WTC11 (cell line): ENCODE data around the gene THSD4. TPM values are rescaled to one million over a fixed set of nuclear protein-coding genes. Genes with fewer than 3 reads are reported as not detected.

Experiments
- ATAC-seq: fragments of 200-7000 bp; cut with Tn5 transposase; 2 replicates; pipeline ENCODE4 v1.10.0; 2021; ENCODE audit warnings: mild to moderate bottlenecking, moderate library complexity
- CTCF ChIA-PET: fragments of 300-600 bp; sonication (Branson Sonifier 250); formaldehyde crosslinking; loops from one replicate; lab custom pipeline; 2021; ENCODE audit warnings: antibody characterized with exemption; lab: Charles Lee
- POLR2A ChIA-PET: fragments of 350-600 bp; sonication (Branson Sonifier 250); formaldehyde crosslinking; loops from one replicate; lab custom pipeline; 2021; ENCODE audit warnings: antibody characterized with exemption; lab: Charles Lee
- DNase-seq: peaks from one replicate; pipeline ENCODE4 v3.0.0; 2021; ENCODE audit warnings: low spot score
- H3K27ac Mint-ChIP-seq: 2 replicates; pipeline ENCODE4 v1.8.0; 2021; ENCODE audit warnings: mixed read lengths
- H3K27me3 Mint-ChIP-seq: 2 replicates; pipeline ENCODE4 v1.8.0; 2021; ENCODE audit warnings: low read depth, mild to moderate bottlenecking, moderate library complexity, mixed read lengths
- H3K36me3 Mint-ChIP-seq: 2 replicates; pipeline ENCODE4 v1.8.0; 2021; ENCODE audit warnings: mixed read lengths
- H3K4me1 Mint-ChIP-seq: 2 replicates; pipeline ENCODE4 v1.8.0; 2022; ENCODE audit warnings: mixed read lengths
- H3K4me3 Mint-ChIP-seq: 2 replicates; pipeline ENCODE4 v1.8.0; 2021; ENCODE audit warnings: mild to moderate bottlenecking, moderate library complexity, mixed read lengths
- H3K9me3 Mint-ChIP-seq: 2 replicates; pipeline ENCODE4 v1.8.0; 2021; ENCODE audit warnings: mixed read lengths
- AFF4 ChIP-seq: sonication (generic); formaldehyde crosslinking; IDR thresholded peaks from 2 replicates; pipeline ENCODE4 v1.8.1; 2023; ENCODE audit warnings: mild to moderate bottlenecking, missing genetic modification reagents, borderline replicate concordance
- AR ChIP-seq: fragments of 250-450 bp; sonication (Bioruptor Pico); IDR thresholded peaks from 2 replicates; pipeline ENCODE4 v1.9.0; 2021; ENCODE audit warnings: mild to moderate bottlenecking
- ATF1 ChIP-seq: sonication (generic); formaldehyde crosslinking; IDR thresholded peaks from 2 replicates; pipeline ENCODE4 v1.8.1; 2023; ENCODE audit warnings: mild to moderate bottlenecking, moderate library complexity, missing genetic modification reagents
- ATF6 ChIP-seq: sonication (generic); formaldehyde crosslinking; IDR thresholded peaks from 2 replicates; pipeline ENCODE4 v1.8.1; 2023; ENCODE audit warnings: mild to moderate bottlenecking, missing genetic modification reagents
- FOXK1 ChIP-seq: sonication (generic); formaldehyde crosslinking; IDR thresholded peaks from 2 replicates; pipeline ENCODE4 v1.8.0; 2022; ENCODE audit warnings: mild to moderate bottlenecking, moderate library complexity, missing genetic modification reagents
- GRHL2 ChIP-seq: fragments of 250-450 bp; sonication (Bioruptor Pico); IDR thresholded peaks from 2 replicates; pipeline ENCODE4 v1.8.0; 2022; ENCODE audit warnings: mild to moderate bottlenecking, moderate library complexity; ENCODE audit not compliant: insufficient replicate concordance, severe bottlenecking
- HMGXB4 ChIP-seq: sonication (generic); formaldehyde crosslinking; IDR thresholded peaks from 2 replicates; pipeline ENCODE4 v1.8.1; 2023; ENCODE audit warnings: mild to moderate bottlenecking, moderate library complexity, missing genetic modification reagents
- IRF2 ChIP-seq: sonication (generic); formaldehyde crosslinking; IDR thresholded peaks from 2 replicates; pipeline ENCODE4 v1.8.0; 2022; ENCODE audit warnings: low read depth, missing genetic modification reagents, borderline replicate concordance
- NR2C2 ChIP-seq: sonication (generic); formaldehyde crosslinking; IDR thresholded peaks from 2 replicates; pipeline ENCODE4 v1.8.0; 2022; ENCODE audit warnings: mild to moderate bottlenecking, missing genetic modification reagents
- RELA ChIP-seq: sonication (generic); formaldehyde crosslinking; IDR thresholded peaks from 2 replicates; pipeline ENCODE4 v1.8.1; 2022; ENCODE audit warnings: missing genetic modification reagents, mild to moderate bottlenecking, borderline replicate concordance
- RORB ChIP-seq: fragments of 250-450 bp; sonication (Bioruptor Pico); IDR thresholded peaks from 2 replicates; pipeline ENCODE4 v1.9.0; 2021; ENCODE audit warnings: mild to moderate bottlenecking
- SMAD3 ChIP-seq: sonication (generic); formaldehyde crosslinking; IDR thresholded peaks from 2 replicates; pipeline ENCODE4 v1.8.0; 2022; ENCODE audit warnings: missing genetic modification reagents, mild to moderate bottlenecking, borderline replicate concordance
- SP1 ChIP-seq: sonication (generic); formaldehyde crosslinking; conservative IDR thresholded peaks from 2 replicates; pipeline ENCODE4 v1.8.1; 2022; ENCODE audit warnings: missing genetic modification reagents
- ZBTB43 ChIP-seq: sonication (generic); formaldehyde crosslinking; IDR thresholded peaks from 2 replicates; pipeline ENCODE4 v1.8.1; 2023; ENCODE audit warnings: mild to moderate bottlenecking, missing genetic modification reagents
- ZNF317 ChIP-seq: sonication (generic); formaldehyde crosslinking; IDR thresholded peaks from 2 replicates; pipeline ENCODE4 v1.8.1; 2023; ENCODE audit warnings: low read depth, mild to moderate bottlenecking, moderate library complexity, missing genetic modification reagents, borderline replicate concordance
- ZNF512 ChIP-seq: sonication (generic); formaldehyde crosslinking; IDR thresholded peaks from 2 replicates; pipeline ENCODE4 v1.8.1; 2022; ENCODE audit warnings: missing genetic modification reagents, borderline replicate concordance
- ZNF671 ChIP-seq: fragments of 250-450 bp; sonication (Bioruptor Pico); IDR thresholded peaks from 2 replicates; pipeline ENCODE4 v1.8.0; 2021; ENCODE audit warnings: mild to moderate bottlenecking
- ZSCAN18 ChIP-seq: fragments of 250-450 bp; sonication (Bioruptor Pico); IDR thresholded peaks from 2 replicates; pipeline ENCODE4 v2.1.2; 2022; ENCODE audit warnings: mild to moderate bottlenecking, moderate library complexity
- total RNA-seq: library from RNA; stranded (reverse); gene quantifications from 3 replicates; pipeline ENCODE4 v1.2.3, GENCODE V29; 2021

THSD4 gene
- total RNA-seq, 1 experiment from 2014 or later = 7.8 TPM

- Mint-ChIP-seq H3K4me1 (peaks cover 26% of the 10 kb centered on the region), H3K4me3 (no peak overlapping the region), H3K9me3 (no peaks in the 10 kb centered on the region), H3K36me3 (no peaks in the 10 kb centered on the region), H3K27ac (no peak overlapping the region), H3K27me3 (peaks cover 3% of the 10 kb centered on the region)
- ChIA-PET CTCF (no interaction called here), POLR2A (no interaction called here)
- ATAC-seq (no peak), DNase-seq (no peak)
- TF ChIP-seq ATF1 (CRISPR knock-in tag) (no peak), ZNF317 (CRISPR knock-in tag) (no peak), ZSCAN18 (no peak), ZBTB43 (CRISPR knock-in tag) (no peak), ATF6 (CRISPR knock-in tag) (no peak), HMGXB4 (no peak), SMAD3 (no peak), FOXK1 (CRISPR knock-in tag) (no peak), ZNF512 (CRISPR knock-in tag) (no peak), IRF2 (CRISPR knock-in tag) (no peak), ZNF671 (CRISPR knock-in tag) (no peak), RORB (CRISPR knock-in tag) (no peak), NR2C2 (no peak), AR (CRISPR knock-in tag) (no peak), GRHL2 (no peak), SP1 (CRISPR knock-in tag) (no peak), RELA (CRISPR knock-in tag) (no peak), AFF4 (CRISPR knock-in tag) (no peak)
Measured at GRCh38 chr15:71396536-71397125, 281.4 kb downstream of the THSD4 start.
